ENCODE measurements around the gene ZNF486. TPM values are rescaled to one million over a fixed set of nuclear protein-coding genes. Genes with fewer than 3 reads are reported as not detected.
"Not testable (repeated sequence)": the region's sequence is repeated elsewhere in the genome, so short reads cannot be mapped to it uniquely, and the experiment has no call there.

Gene ZNF486
- total RNA-seq, 1 experiment from 2014 or later: 21.1 TPM

GRCh38 chr19:20124879-20125278, 42.1 kb upstream of the ZNF486 start:
- TF ChIP-seq, protein P1, sequence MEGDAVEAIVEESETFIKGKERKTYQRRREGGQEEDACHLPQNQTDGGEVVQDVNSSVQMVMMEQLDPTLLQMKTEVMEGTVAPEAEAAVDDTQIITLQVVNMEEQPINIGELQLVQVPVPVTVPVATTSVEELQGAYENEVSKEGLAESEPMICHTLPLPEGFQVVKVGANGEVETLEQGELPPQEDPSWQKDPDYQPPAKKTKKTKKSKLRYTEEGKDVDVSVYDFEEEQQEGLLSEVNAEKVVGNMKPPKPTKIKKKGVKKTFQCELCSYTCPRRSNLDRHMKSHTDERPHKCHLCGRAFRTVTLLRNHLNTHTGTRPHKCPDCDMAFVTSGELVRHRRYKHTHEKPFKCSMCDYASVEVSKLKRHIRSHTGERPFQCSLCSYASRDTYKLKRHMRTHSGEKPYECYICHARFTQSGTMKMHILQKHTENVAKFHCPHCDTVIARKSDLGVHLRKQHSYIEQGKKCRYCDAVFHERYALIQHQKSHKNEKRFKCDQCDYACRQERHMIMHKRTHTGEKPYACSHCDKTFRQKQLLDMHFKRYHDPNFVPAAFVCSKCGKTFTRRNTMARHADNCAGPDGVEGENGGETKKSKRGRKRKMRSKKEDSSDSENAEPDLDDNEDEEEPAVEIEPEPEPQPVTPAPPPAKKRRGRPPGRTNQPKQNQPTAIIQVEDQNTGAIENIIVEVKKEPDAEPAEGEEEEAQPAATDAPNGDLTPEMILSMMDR (conservative IDR thresholded peaks at IDR 0.05): no peak
- peaks cover 43 to 66% of the 10 kb centered on the region in 2 experiments for H3K9me3 Mint-ChIP-seq
- H3K79me2 ChIP-seq (ENCODE audit: insufficient read depth, low read length): no peaks in the 10 kb centered on the region

DNA sequence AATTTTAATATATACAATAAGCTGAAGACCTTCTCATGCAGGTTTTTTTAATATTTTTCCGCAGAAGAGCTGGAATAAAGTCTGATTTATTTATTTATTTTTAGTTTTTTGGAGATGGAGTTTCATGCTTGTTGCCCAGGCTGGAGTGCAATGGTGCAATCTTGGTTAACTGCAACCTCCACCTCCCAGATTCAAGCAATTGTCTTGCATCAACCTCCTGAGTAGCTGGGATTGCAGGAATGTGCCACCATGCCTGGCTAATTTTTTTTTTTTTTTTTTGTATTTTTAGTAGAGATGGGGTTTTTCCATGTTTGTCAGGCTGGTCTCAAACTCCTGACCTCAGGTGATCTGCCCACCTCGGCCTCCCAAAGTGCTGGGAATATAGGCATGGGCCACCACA, 34.1 kb upstream of the ZNF486 start:
- not testable (repeated sequence) for H2AFZ ChIP-seq (ENCODE audit: low read length); H3K4me3 Mint-ChIP-seq; H3K27me3 Mint-ChIP-seq (ENCODE audit: low read depth); H3K4me1 ChIP-seq (ENCODE audit: insufficient read depth, low read length); H3K79me1 ChIP-seq (ENCODE audit: insufficient read depth, low read depth, low read length, poor library complexity, severe bottlenecking); H3K9ac ChIP-seq (ENCODE audit: extremely low read depth, insufficient read length, low read length); H3K56ac ChIP-seq (ENCODE audit: insufficient read length, low read depth, low read length); H3T11ph ChIP-seq (ENCODE audit: low read length); H3K9me3 ChIP-seq (ENCODE audit: control insufficient read depth, low read depth, low read length); H3K27ac ChIP-seq (ENCODE audit: insufficient read length, low read depth, low read length); H3K4me2 ChIP-seq (ENCODE audit: insufficient read depth, insufficient read length, low read length); H2AK5ac ChIP-seq (ENCODE audit: insufficient read length, low read length); H3K23me2 ChIP-seq (ENCODE audit: insufficient read length, low read depth, low read length, poor library complexity, severe bottlenecking); H4K8ac ChIP-seq (replicated peaks; ENCODE audit: insufficient read length, low read depth, low read length); H2BK5ac ChIP-seq (ENCODE audit: insufficient read length, low read length); H3K79me2 ChIP-seq (ENCODE audit: insufficient read depth, low read length); H4K5ac ChIP-seq (ENCODE audit: insufficient read length, low read depth, low read length); DNase-seq; H2BK12ac ChIP-seq (ENCODE audit: insufficient read length, low read depth, low read length); H3K14ac ChIP-seq (ENCODE audit: insufficient read depth, low read length); H3K23ac ChIP-seq (ENCODE audit: insufficient read length, low read depth, low read length); H2BK120ac ChIP-seq (ENCODE audit: low read depth, low read length, poor library complexity, severe bottlenecking); H4K20me1 ChIP-seq (ENCODE audit: control insufficient read depth, insufficient read depth, insufficient read length); H2BK15ac ChIP-seq (ENCODE audit: low read depth, low read length); H3K27ac Mint-ChIP-seq; H3K4ac ChIP-seq (ENCODE audit: low read depth, low read length); H4K91ac ChIP-seq (ENCODE audit: insufficient read length, low read depth, low read length); H2BK20ac ChIP-seq (ENCODE audit: low read depth, low read length, poor library complexity, severe bottlenecking); H3K27me3 ChIP-seq (ENCODE audit: insufficient read depth, low read length); H3K18ac ChIP-seq (ENCODE audit: insufficient read length, low read depth, low read length)
- peaks cover 9 to 13% of the 10 kb centered on the region in 2 experiments for H3K4me1 Mint-ChIP-seq
- WGBS (ENCODE audit: extremely low coverage, insufficient read length, low lambda C conversion rate): no CpG with 5 or more reads among the region's 2 CpGs
- H3K9me3 Mint-ChIP-seq: peaks cover 11 to 22% of the 10 kb centered on the region in 2 experiments
- H3K36me3 Mint-ChIP-seq (ENCODE audit: insufficient read depth in 1 of 3, low read depth in 3 of 3): peaks cover 12 to 22% (median 21%) of the 10 kb centered on the region in 3 experiments

More at GRCh38 chr19:20124879-20125278, 42.1 kb upstream of the ZNF486 start:
- H4K8ac ChIP-seq (replicated peaks; ENCODE audit: insufficient read length, low read depth, low read length): no peak overlapping the region
- H4K20me1 ChIP-seq (ENCODE audit: control insufficient read depth, insufficient read depth, insufficient read length): no peaks in the 10 kb centered on the region
- no peak for DNase-seq
- H2AK5ac ChIP-seq (ENCODE audit: insufficient read length, low read length): no peak overlapping the region
- H3K56ac ChIP-seq (ENCODE audit: insufficient read length, low read depth, low read length): no peak overlapping the region
- Mint-ChIP-seq H3K4me1 (no peaks in the 10 kb centered on the region), H3K4me3 (no peak overlapping the region), H3K27ac (no peak overlapping the region; a peak in 1 of 7 replicates), H3K27me3 (ENCODE audit: low read depth) (no peaks in the 10 kb centered on the region), H3K36me3 (ENCODE audit: insufficient read depth in 1 of 3, low read depth in 3 of 3) (peaks cover 74 to 84% (median 79%) of the 10 kb centered on the region in 3 experiments)
- H3K4me1 ChIP-seq (ENCODE audit: insufficient read depth, low read length): no peaks in the 10 kb centered on the region
- H4K91ac ChIP-seq (ENCODE audit: insufficient read length, low read depth, low read length): no peak overlapping the region
- H3K23me2 ChIP-seq (ENCODE audit: insufficient read length, low read depth, low read length, poor library complexity, severe bottlenecking): no peaks in the 10 kb centered on the region
- no peak overlapping the region for H3K23ac ChIP-seq (ENCODE audit: insufficient read length, low read depth, low read length)
- H3T11ph ChIP-seq (ENCODE audit: low read length): no peak overlapping the region
- H3K4me2 ChIP-seq (ENCODE audit: insufficient read depth, insufficient read length, low read length): no peak overlapping the region
- H2BK12ac ChIP-seq (ENCODE audit: insufficient read length, low read depth, low read length): no peak overlapping the region
- no peaks in the 10 kb centered on the region for H3K79me1 ChIP-seq (ENCODE audit: insufficient read depth, low read depth, low read length, poor library complexity, severe bottlenecking)
- H2BK120ac ChIP-seq (ENCODE audit: low read depth, low read length, poor library complexity, severe bottlenecking): no peak overlapping the region
- no peak overlapping the region for H3K18ac ChIP-seq (ENCODE audit: insufficient read length, low read depth, low read length)
- no peak overlapping the region for H2AFZ ChIP-seq (ENCODE audit: low read length)
- H3K14ac ChIP-seq (ENCODE audit: insufficient read depth, low read length): no peak overlapping the region
- H4K5ac ChIP-seq (ENCODE audit: insufficient read length, low read depth, low read length): no peak overlapping the region
- no peak overlapping the region for H3K9ac ChIP-seq (ENCODE audit: extremely low read depth, insufficient read length, low read length)
- no CpG with 5 or more reads among the region's 23 CpGs for WGBS (ENCODE audit: extremely low coverage, insufficient read length, low lambda C conversion rate)
- H3K27me3 ChIP-seq (ENCODE audit: insufficient read depth, low read length): no peaks in the 10 kb centered on the region
- H3K9me3 ChIP-seq (ENCODE audit: control insufficient read depth, low read depth, low read length): peaks cover 25% of the 10 kb centered on the region
- H2BK20ac ChIP-seq (ENCODE audit: low read depth, low read length, poor library complexity, severe bottlenecking): no peak overlapping the region
- H3K4ac ChIP-seq (ENCODE audit: low read depth, low read length): no peak overlapping the region
- no peak overlapping the region for H2BK15ac ChIP-seq (ENCODE audit: low read depth, low read length)
- no peak overlapping the region for H2BK5ac ChIP-seq (ENCODE audit: insufficient read length, low read length)
- no peak overlapping the region for H3K27ac ChIP-seq (ENCODE audit: insufficient read length, low read depth, low read length)

Data from H9 (cell line).